COLO829 (cell line): ENCODE results near the gene ATP6V1G3.
"Not testable (repeated sequence)": the region's sequence is repeated elsewhere in the genome, so short reads cannot be mapped to it uniquely, and the experiment has no call there.

Experiments
- DNase-seq: peaks from one replicate; pipeline ENCODE4 v3.0.0; 2012; ENCODE audit warnings: low spot score

The ATP6V1G3 gene

GRCh38 chr1:198540580-198540979, at the start of gene ATP6V1G3:
TSS of gene ATP6V1G3 (minus strand) at chr1:198540680. CDS start at chr1:198540650, 30 bp downstream.
- no peak for DNase-seq

- DNase-seq, result no peak
These were observed 48.4 kb upstream of the ATP6V1G3 start for GRCh38 chr1:198588845-198589244.

- DNase-seq, result no peak
These were observed 43.7 kb upstream of the ATP6V1G3 start for GRCh38 chr1:198584163-198584562.

- DNase-seq, result not testable (repeated sequence)
These were observed 42.8 kb upstream of the ATP6V1G3 start for GRCh38 chr1:198583209-198583802.

- DNase-seq, result no peak
These were observed 37.0 kb upstream of the ATP6V1G3 start for GRCh38 chr1:198577444-198577843.

- DNase-seq, result no peak
These were observed 35.5 kb upstream of the ATP6V1G3 start for GRCh38 chr1:198575798-198576641.

GRCh38 chr1:198575292-198575691, 34.8 kb upstream of the ATP6V1G3 start:
- DNase-seq, result no peak

- DNase-seq, result no peak
These were observed 33.8 kb upstream of the ATP6V1G3 start for GRCh38 chr1:198574325-198574724.

- no peak for DNase-seq
These were observed 24.2 kb upstream of the ATP6V1G3 start for GRCh38 chr1:198564716-198565115.

- no peak for DNase-seq
These were observed 23.7 kb upstream of the ATP6V1G3 start for GRCh38 chr1:198564157-198564556.

- peak; percentile 31 for DNase-seq
These were observed 23.1 kb upstream of the ATP6V1G3 start for GRCh38 chr1:198563583-198563982.

- no peak for DNase-seq
These were observed 19.7 kb upstream of the ATP6V1G3 start for GRCh38 chr1:198560161-198560560.

- DNase-seq, result no peak
These were observed 18.9 kb upstream of the ATP6V1G3 start for GRCh38 chr1:198559362-198559761.

- DNase-seq, result no peak
These were observed 17.9 kb upstream of the ATP6V1G3 start for GRCh38 chr1:198558402-198558801.

- no peak for DNase-seq
These were observed 16.5 kb upstream of the ATP6V1G3 start for GRCh38 chr1:198556971-198557370.

GRCh38 chr1:198552668-198553416, 12.4 kb upstream of the ATP6V1G3 start:
- no peak for DNase-seq

- DNase-seq, result no peak
These were observed 10.6 kb upstream of the ATP6V1G3 start for GRCh38 chr1:198550941-198551524.

GRCh38 chr1:198549866-198550265, 9.4 kb upstream of the ATP6V1G3 start:
- DNase-seq, result no peak

GRCh38 chr1:198548890-198549289, 8.4 kb upstream of the ATP6V1G3 start:
- DNase-seq, result no peak

GRCh38 chr1:198545156-198545555, 4.7 kb upstream of the ATP6V1G3 start:
- DNase-seq, result no peak

GRCh38 chr1:198544265-198544664, 3.8 kb upstream of the ATP6V1G3 start:
- no peak for DNase-seq

GRCh38 chr1:198543670-198544260, 3.3 kb upstream of the ATP6V1G3 start:
- no peak for DNase-seq
